Body of pancreas (tissue), 4 donors: ENCODE measurements around the gene CLIC3. TPM values are rescaled to one million over a fixed set of nuclear protein-coding genes. Genes with fewer than 3 reads are reported as not detected.

Source experiments
- ATAC-seq: fragments of 150-250 bp; one replicate; pipeline ENCODE4 v1.9.1; 2016
- DNase-seq, 4 donors: peaks; one replicate each; pipeline ENCODE4 v3.0.0-alpha.2; 2019
- H3K27ac ChIP-seq, 4 donors: fragments of 200-600 bp; sonication (generic); 1 replicate in 3 of 4; 2 replicates in 1 of 4; pipeline versions ENCODE4 v1.5.1 to v1.6.1; 2016 to 2019; ENCODE audit warnings: mild to moderate bottlenecking in 1 of 4, mixed read lengths in 1 of 4, moderate library complexity in 1 of 4
- H3K27me3 ChIP-seq, 2 donors: fragments of 200-600 bp; sonication (generic); one replicate each; pipeline ENCODE4 v1.6.0; 2016; ENCODE audit warnings: mild to moderate bottlenecking in 1 of 2
- H3K36me3 ChIP-seq, 2 donors: fragments of 200-600 bp; sonication (generic); replicated peaks in 1 of 2; 2 replicates each; pipeline ENCODE4 v1.5.1; 2016; ENCODE audit warnings: low read depth in 2 of 2; ENCODE audit not compliant: insufficient read depth in 1 of 2
- H3K4me1 ChIP-seq: fragments of 200-600 bp; sonication (generic); one replicate; pipeline ENCODE4 v1.6.0; 2016
- H3K4me3 ChIP-seq, 2 donors: fragments of 200-600 bp; sonication (generic); 1 replicate in 1 of 2; 2 replicates in 1 of 2; pipeline ENCODE4 v1.5.1; 2016 to 2019
- H3K9me3 ChIP-seq, 3 donors: fragments of 200-600 bp; sonication (generic); 1 replicate in 2 of 3; 2 replicates in 1 of 3; pipeline ENCODE4 v1.5.1; 2016
- CTCF ChIP-seq, 7 experiments: fragments of 450-650 bp in 4 of 7; fragments of 200-600 bp in 3 of 7; sonication (generic) in 3 of 7; IDR thresholded peaks; one replicate each; pipeline ENCODE4 v1.5.1; 2016 to 2019; ENCODE audit warnings: antibody characterized with exemption in 7 of 7
- POLR2A ChIP-seq, 3 donors: fragments of 450-650 bp; IDR thresholded peaks; one replicate each; pipeline ENCODE4 v1.6.1; 2016; ENCODE audit warnings: antibody characterized with exemption in 3 of 3, mild to moderate bottlenecking in 2 of 3
- WGBS, 2 donors: methylation state at CpG; one replicate each; pipeline ENCODE4 v1.1.5; 2017; 5-methylcytosine and 5-hydroxymethylcytosine counted together
- intact Hi-C: fragments of 100-400 bp; cut with DNase I; formaldehyde crosslinking; loops from one replicate; pipeline ENCODE4 v1.15.1; 2023
- total RNA-seq, 2 donors: library from RNA; depleted of rRNA; stranded (reverse); fragments of >200 nt; gene quantifications; one replicate each; pipeline ENCODE4 v1.1.0, GENCODE V29; 2016

Gene CLIC3
- total RNA-seq, 2 donors from 2014 or later = 2.0 TPM; not detected in 1

DNA sequence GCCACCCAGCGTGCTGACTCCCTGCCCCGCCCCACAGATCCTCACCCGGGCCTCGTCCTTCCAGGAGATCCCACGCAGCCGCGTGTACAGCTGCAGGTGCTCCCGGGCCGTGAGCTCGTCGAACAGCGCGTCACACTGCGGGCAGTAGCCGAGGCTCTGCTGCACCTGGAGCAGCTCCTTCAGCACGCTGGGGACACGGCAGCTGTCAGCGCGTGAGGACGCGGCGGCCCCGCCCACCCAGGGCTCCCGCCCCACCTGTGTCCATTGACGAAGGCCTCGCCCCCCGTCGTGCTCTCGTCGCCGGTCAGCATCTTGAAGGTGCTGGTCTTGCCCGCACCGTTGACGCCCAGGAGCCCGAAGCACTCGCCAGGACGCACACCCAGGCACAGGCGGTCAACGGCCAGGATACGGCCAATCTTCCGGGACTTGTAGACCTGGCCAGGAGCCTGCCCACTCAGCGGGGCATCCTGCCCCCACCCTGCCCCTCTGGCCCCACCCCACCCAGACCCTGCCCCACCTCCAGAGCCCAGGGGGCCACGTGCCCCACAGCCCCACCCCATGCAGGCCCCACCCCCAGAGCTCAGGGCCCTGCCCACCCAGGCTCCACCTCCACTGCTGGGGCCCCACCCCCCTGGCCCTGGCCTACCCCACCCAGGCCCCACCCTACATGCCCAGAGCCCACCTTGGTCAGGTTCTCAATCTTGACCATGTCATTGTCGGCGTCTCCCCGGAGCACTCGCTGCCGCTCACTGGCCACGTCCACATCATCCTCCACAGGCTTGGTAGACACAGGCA lies 13.8 kb upstream of the CLIC3 start:
- Histone ChIP-seq H3K27ac (no peak overlapping the region), H3K36me3 (peaks cover 0 to 3% of the 10 kb centered on the region in 2 donors), H3K4me1 (no peaks in the 10 kb centered on the region), H3K9me3 (no peaks in the 10 kb centered on the region), H3K4me3 (no peak overlapping the region), H3K27me3 (no peaks in the 10 kb centered on the region)
- ATAC-seq = no peak
- WGBS, 2 donors = 94 to 97% methylated on average over 6 to 45 of the region's 49 CpGs
- DNase-seq = no peak
- TF ChIP-seq CTCF (IDR thresholded peaks at IDR 0.05) (no peak), POLR2A (IDR thresholded peaks at IDR 0.05) (no peak)
- intact Hi-C loops = no loop called here

DNA sequence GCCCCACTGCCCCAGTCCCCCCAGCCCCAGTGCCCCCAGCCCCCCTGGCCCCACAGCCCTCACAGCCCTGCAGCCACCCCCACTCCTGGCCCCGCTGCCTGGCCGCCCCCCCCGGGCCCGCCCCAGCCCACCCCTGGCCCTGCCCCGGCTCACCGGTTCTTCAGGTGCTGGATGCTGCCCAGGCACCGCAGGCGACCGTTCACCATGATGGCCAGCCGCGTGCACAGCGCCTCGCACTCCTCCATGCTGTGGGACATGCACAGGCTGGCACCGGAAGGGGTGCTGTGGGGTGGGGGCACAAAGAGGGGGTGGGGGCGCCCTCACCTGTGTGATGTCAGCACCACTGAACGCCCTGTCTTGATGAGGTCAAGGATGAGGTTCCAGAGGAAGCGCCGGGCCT lies 12.8 kb upstream of the CLIC3 start:
- no peak overlapping the region for H3K4me3 ChIP-seq
- H3K9me3 ChIP-seq = no peaks in the 10 kb centered on the region
- no peak for ATAC-seq
- no peaks in the 10 kb centered on the region for H3K4me1 ChIP-seq
- TF ChIP-seq POLR2A (IDR thresholded peaks at IDR 0.05) (no peak), CTCF (IDR thresholded peaks at IDR 0.05) (no peak)
- no peak overlapping the region for H3K27ac ChIP-seq
- no peaks in the 10 kb centered on the region for H3K27me3 ChIP-seq
- 94 to 96% methylated on average over 5 to 9 of the region's 18 CpGs for WGBS, 2 donors
- no peak for DNase-seq
- H3K36me3 ChIP-seq = peaks cover 0 to 3% of the 10 kb centered on the region in 2 donors
- intact Hi-C loops = no loop called here

GRCh38 chr9:137008312-137008711 lies 11.9 kb upstream of the CLIC3 start:
- H3K9me3 ChIP-seq = no peaks in the 10 kb centered on the region
- DNase-seq (no peak), ATAC-seq (no peak)
- 81 to 89% methylated on average over 3 to 19 of the region's 22 CpGs for WGBS, 2 donors
- intact Hi-C loops = no loop called here
- no peak overlapping the region for H3K27ac ChIP-seq
- no peaks in the 10 kb centered on the region for H3K27me3 ChIP-seq
- H3K4me1 ChIP-seq = no peaks in the 10 kb centered on the region
- peaks cover 0 to 3% of the 10 kb centered on the region in 2 donors for H3K36me3 ChIP-seq
- no peak for TF ChIP-seq CTCF (IDR thresholded peaks at IDR 0.05)
- H3K4me3 ChIP-seq = no peak overlapping the region

DNA sequence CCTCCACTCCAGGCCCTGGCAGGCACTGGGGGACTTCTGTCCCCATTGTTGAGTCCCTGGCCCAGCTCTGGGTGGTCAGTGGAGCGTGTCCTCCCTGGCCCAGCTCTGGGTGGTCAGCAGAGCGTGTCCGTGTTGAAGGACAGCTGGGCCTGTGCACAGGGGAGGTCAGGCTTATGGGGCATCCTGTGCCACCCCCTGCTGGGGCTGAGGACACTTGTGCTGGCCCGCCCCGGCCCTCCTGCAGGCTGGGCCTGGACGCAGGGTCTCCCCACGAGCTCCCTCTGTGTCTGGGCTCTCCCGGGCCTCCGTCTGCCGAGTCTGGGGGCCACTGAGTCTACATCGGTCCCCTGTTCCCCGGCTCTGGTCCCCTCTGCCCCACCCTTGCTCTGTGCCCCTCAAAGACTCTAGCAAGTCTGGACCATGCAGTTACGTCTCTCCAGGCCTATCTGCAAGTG lies 11.5 kb upstream of the CLIC3 start:
- peaks cover 0 to 3% of the 10 kb centered on the region in 2 donors for H3K36me3 ChIP-seq
- DNase-seq (no peak), ATAC-seq (no peak)
- H3K27me3 ChIP-seq = no peaks in the 10 kb centered on the region
- no peaks in the 10 kb centered on the region for H3K9me3 ChIP-seq
- no peak overlapping the region for H3K27ac ChIP-seq
- TF ChIP-seq CTCF (IDR thresholded peaks at IDR 0.05) (no peak), POLR2A (IDR thresholded peaks at IDR 0.05) (no peak)
- 91 to 95% methylated on average over 6 to 12 of the region's 13 CpGs for WGBS, 2 donors
- intact Hi-C loops = no loop called here
- H3K4me1 ChIP-seq = no peaks in the 10 kb centered on the region
- no peak overlapping the region for H3K4me3 ChIP-seq
